Gastroesophageal sphincter (tissue), 4 donors: ENCODE measurements around the gene DLK1. TPM values are rescaled to one million over a fixed set of nuclear protein-coding genes. Genes with fewer than 3 reads are reported as not detected.

Source experiments
- ATAC-seq: fragments of 150-250 bp; one replicate; pipeline ENCODE4 v1.9.1; 2016; ENCODE audit warnings: mild to moderate bottlenecking, moderate library complexity
- H3K27ac ChIP-seq, 4 donors: fragments of 200-600 bp; sonication (generic) in 3 of 4; 1 replicate in 3 of 4; 2 replicates in 1 of 4; pipeline ENCODE4 v1.5.1; 2016 to 2019
- H3K27me3 ChIP-seq: fragments of 200-600 bp; sonication (generic); one replicate; pipeline ENCODE4 v1.5.1; 2019
- H3K36me3 ChIP-seq, 2 donors: fragments of 200-600 bp; sonication (generic); one replicate each; pipeline ENCODE4 v1.5.1; 2019; ENCODE audit warnings: control low read depth in 1 of 2
- H3K4me1 ChIP-seq, 3 donors: fragments of 200-600 bp; sonication (generic); 1 replicate in 2 of 3; 2 replicates in 1 of 3; pipeline ENCODE4 v1.5.1; 2016 to 2019; ENCODE audit warnings: control low read depth in 2 of 3
- H3K4me3 ChIP-seq, 2 donors: fragments of 200-600 bp; sonication (generic); one replicate each; pipeline ENCODE4 v1.5.1; 2019; ENCODE audit warnings: mild to moderate bottlenecking in 1 of 2, moderate library complexity in 1 of 2
- H3K9me3 ChIP-seq, 3 donors: fragments of 200-600 bp; sonication (generic); one replicate each; pipeline ENCODE4 v1.5.1; 2017 to 2019; ENCODE audit warnings: control low read depth in 2 of 3
- CTCF ChIP-seq, 4 experiments: fragments of 200-600 bp in 2 of 4; fragments of 450-650 bp in 2 of 4; sonication (generic) in 1 of 4; IDR thresholded peaks; one replicate each; pipeline ENCODE4 v1.5.1; 2017 to 2019; ENCODE audit warnings: antibody characterized with exemption in 4 of 4, mild to moderate bottlenecking in 2 of 4, moderate library complexity in 2 of 4
- EP300 ChIP-seq: sonication (generic); formaldehyde crosslinking; IDR thresholded peaks from one replicate; pipeline ENCODE4 v1.6.1; 2017; ENCODE audit warnings: antibody characterized with exemption, mild to moderate bottlenecking
- POLR2A ChIP-seq, 2 donors: fragments of 450-650 bp; IDR thresholded peaks; one replicate each; pipeline ENCODE4 v1.6.1; 2017; ENCODE audit warnings: antibody characterized with exemption in 2 of 2, mild to moderate bottlenecking in 2 of 2, moderate library complexity in 1 of 2
- POLR2AphosphoS5 ChIP-seq: sonication (generic); formaldehyde crosslinking; IDR thresholded peaks from one replicate; pipeline ENCODE4 v1.6.1; 2017; ENCODE audit warnings: antibody characterized with exemption
- WGBS, 2 donors: methylation state at CpG; one replicate each; pipeline ENCODE4 v1.1.5; 2018; ENCODE audit warnings: low coverage in 1 of 2; 5-methylcytosine and 5-hydroxymethylcytosine counted together
- total RNA-seq, 4 donors: library from RNA; depleted of rRNA; stranded (reverse); fragments of >200 nt; gene quantifications; one replicate each; pipeline ENCODE4 v1.1.0, GENCODE V29; 2016

Gene DLK1
- total RNA-seq, 4 donors from 2014 or later = not detected

GRCh38 chr14:100735271-100735670 is 8.6 kb downstream of the DLK1 start:
- H3K9me3 ChIP-seq = no peaks in the 10 kb centered on the region
- H3K27me3 ChIP-seq = peaks cover 35% of the 10 kb centered on the region
- 78 to 99% methylated on average over 6 to 10 of the region's 17 CpGs for WGBS, 2 donors
- no peak overlapping the region for H3K4me3 ChIP-seq
- H3K27ac ChIP-seq = no peak overlapping the region
- ATAC-seq = no peak
- no peak for TF ChIP-seq POLR2A (IDR thresholded peaks at IDR 0.05)
- TF ChIP-seq CTCF (IDR thresholded peaks at IDR 0.05) = no peak
- TF ChIP-seq POLR2AphosphoS5 = no peak
- TF ChIP-seq EP300 = no peak
- no peaks in the 10 kb centered on the region for H3K4me1 ChIP-seq
- no peaks in the 10 kb centered on the region for H3K36me3 ChIP-seq

DNA sequence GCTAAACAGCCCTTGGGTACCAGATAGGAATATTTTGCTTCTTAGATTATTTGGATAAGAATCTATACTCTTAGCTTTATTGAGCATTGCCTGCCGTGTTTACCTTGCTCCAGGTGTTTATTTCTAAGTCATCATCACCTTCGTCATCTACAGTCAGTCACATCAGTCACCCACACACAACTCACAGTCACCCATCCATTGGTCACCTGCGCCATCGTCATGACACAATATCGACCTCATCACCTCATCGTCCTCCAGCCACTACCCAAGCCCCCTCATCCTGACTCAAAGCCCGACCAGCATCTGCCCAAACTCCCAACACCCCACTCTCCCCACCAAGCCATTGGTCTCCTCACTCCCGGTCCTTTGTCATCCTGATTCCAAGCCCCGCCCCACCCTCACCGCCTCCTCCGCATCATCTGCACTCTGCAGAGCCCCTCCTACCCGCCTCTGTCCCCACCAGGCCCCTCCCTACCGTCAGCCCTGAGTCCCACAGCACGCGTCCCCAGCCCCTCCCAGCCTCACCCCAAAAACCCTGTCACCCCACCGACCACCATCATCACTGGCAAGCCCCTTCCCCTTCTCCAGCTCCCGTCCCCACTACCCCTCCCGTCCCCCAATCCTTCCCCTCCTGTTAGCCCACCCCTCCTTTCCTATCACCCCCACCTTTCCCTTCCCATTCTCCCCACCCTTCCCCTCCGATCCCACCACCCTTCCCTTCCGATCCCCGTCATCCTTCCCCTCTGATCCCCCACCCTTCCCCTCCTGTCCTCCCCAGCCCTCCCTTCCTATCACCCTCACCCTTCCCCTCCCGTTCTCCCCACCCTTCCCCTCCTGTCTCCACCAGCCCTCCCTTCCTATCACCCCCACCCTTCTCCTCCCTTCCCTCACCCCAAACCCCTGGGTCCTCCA is 9.8 kb downstream of the DLK1 start:
- H3K36me3 ChIP-seq = no peaks in the 10 kb centered on the region
- peaks cover 24% of the 10 kb centered on the region for H3K27me3 ChIP-seq
- H3K4me3 ChIP-seq = no peak overlapping the region
- H3K27ac ChIP-seq = no peak overlapping the region
- TF ChIP-seq EP300 (no peak), POLR2A (IDR thresholded peaks at IDR 0.05) (no peak), CTCF (IDR thresholded peaks at IDR 0.05) (no peak), POLR2AphosphoS5 (no peak)
- no peak for ATAC-seq
- H3K9me3 ChIP-seq = peaks cover 0 to 11% (median 0%) of the 10 kb centered on the region in 3 donors
- WGBS, 2 donors = 45 to 52% methylated on average over 18 of the region's 22 CpGs
- no peaks in the 10 kb centered on the region for H3K4me1 ChIP-seq

DNA sequence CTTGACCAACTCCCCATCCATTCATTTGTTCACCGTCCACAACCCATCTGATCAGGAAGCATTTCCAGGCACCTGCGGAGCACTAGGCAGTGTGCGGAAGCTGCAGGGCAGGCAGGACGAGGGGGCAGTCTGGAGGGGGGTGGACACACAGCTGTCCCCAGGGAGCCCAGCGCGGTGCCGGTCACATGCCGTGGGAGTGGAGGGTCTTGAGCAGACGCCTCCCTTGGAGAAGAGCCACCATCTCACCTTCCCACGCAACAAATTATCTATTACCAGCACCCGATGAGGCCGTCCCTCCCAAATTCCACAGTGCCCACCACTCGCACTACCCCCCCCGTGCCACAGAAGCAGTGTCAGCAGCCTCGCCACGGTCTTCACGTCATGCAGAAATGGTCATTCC is 10.8 kb downstream of the DLK1 start:
- Histone ChIP-seq H3K4me3 (no peak overlapping the region), H3K27ac (no peak overlapping the region), H3K9me3 (peaks cover 0 to 21% (median 0%) of the 10 kb centered on the region in 3 donors), H3K4me1 (no peaks in the 10 kb centered on the region), H3K36me3 (no peaks in the 10 kb centered on the region), H3K27me3 (peaks cover 22% of the 10 kb centered on the region)
- TF ChIP-seq CTCF (IDR thresholded peaks at IDR 0.05) (no peak), EP300 (no peak), POLR2AphosphoS5 (no peak), POLR2A (IDR thresholded peaks at IDR 0.05) (no peak)
- WGBS, 2 donors = 89% methylated on average over 6 of the region's 17 CpGs; no CpG with 5 or more reads in 1 of the 2 donors
- no peak for ATAC-seq

DNA sequence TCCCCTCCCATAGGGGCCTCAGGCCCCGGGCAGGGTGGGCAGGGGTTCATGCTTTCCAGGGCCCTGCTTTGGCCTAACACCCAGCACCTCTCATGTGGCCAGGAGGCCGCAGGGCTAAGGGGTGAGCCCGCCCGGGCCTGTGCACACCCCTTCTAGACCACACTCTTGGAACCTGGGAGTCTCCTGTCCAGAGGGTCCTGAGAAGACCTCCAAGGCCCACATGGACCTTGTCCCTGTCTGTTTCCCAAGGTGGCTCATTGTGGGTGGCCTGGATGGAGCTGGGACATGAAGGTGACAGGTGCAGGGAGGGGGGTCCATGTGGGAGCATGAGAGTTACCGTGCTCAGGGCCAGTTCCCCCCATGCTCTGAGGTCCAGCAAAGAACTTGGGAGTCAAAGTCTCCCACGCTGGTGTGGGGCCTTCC is 11.6 kb downstream of the DLK1 start:
- Histone ChIP-seq H3K4me1 (no peaks in the 10 kb centered on the region), H3K36me3 (no peaks in the 10 kb centered on the region), H3K9me3 (peaks cover 0 to 21% (median 0%) of the 10 kb centered on the region in 3 donors), H3K27ac (no peak overlapping the region), H3K27me3 (peaks cover 18% of the 10 kb centered on the region), H3K4me3 (no peak overlapping the region)
- ATAC-seq = no peak
- TF ChIP-seq EP300 (no peak), POLR2A (IDR thresholded peaks at IDR 0.05) (no peak), CTCF (IDR thresholded peaks at IDR 0.05) (no peak), POLR2AphosphoS5 (no peak)
- 100% methylated on average over 3 of the region's 6 CpGs; no CpG with 5 or more reads in 1 of the 2 donors for WGBS, 2 donors

- WGBS, 2 donors = no CpG with 5 or more reads among the region's 10 CpGs
- Histone ChIP-seq H3K4me1 (no peaks in the 10 kb centered on the region), H3K36me3 (no peaks in the 10 kb centered on the region), H3K27ac (no peak overlapping the region), H3K27me3 (peaks cover 18% of the 10 kb centered on the region), H3K4me3 (no peak overlapping the region), H3K9me3 (peaks cover 0 to 21% (median 0%) of the 10 kb centered on the region in 3 donors)
- TF ChIP-seq CTCF (IDR thresholded peaks at IDR 0.05) (no peak), POLR2AphosphoS5 (no peak), EP300 (no peak), POLR2A (IDR thresholded peaks at IDR 0.05) (no peak)
- no peak for ATAC-seq
These were observed 12.0 kb downstream of the DLK1 start for GRCh38 chr14:100738704-100739131.
